ENCODE measurements around the gene MT1F.
A peak's percentile ranks its signal among the peaks of the same experiment; 100 is the strongest.
"Not testable (repeated sequence)": the region's sequence is repeated elsewhere in the genome, so short reads cannot be mapped to it uniquely, and the experiment has no call there.

The MT1F gene

DNA sequence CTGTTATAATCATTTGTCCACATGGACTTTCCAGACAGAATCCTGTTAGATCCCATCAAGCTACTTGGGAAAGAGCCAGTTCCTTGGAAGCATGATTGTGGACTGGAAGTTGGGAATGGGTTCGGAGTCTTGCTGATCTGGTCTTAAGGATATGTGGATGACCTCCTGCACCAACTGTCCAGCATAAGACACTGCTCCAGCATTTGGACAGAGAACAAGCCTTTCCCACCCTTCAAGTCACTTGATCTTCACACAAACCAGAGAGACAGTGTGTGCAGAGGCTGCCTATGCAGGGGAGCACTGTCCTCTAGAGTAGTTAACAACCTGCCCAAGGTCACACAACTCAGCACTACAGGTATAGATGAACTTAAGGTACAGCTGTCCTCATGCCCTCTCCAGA lies 11.9 kb upstream of the MT1F start:
- no peak for DNase-seq

DNA sequence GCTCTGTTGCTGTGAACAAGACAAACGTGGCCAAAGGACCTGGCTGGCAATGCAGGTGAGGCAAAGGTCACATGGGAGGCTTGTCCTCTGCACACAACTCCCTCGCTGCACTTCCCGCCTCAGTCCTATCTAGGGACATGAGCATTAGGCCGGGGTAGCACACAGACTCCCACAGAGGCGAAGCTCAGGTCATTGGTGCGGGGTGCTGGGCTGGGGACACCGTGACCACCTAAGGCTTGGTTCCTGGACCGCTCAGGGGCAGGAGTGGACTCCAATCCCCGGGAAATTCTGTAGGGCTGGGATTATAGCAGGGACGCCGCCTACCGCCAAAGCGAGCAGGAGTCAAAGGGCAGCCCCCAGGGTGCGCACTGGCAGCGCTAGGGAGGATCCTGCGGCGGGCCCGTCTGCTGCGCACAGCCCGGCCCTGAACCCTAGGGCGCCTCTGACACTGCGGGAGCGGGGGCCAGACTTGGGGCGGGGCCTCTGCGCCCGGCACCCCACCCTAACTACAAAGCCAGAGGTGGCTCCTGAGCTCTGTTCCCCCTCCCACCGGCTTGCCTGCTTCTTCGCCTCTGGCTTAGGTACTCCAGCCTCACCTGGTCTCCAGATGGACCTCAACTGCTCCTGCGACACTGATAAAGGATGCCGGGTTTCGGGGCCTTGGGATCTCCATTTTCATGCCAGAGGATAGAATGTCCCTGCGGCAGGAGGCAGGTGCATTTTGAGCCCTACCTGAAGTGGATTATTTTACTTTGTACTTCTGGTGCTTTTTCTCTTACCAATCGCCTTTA lies 9.9 kb upstream of the MT1F start:
- no peak for DNase-seq

DNA sequence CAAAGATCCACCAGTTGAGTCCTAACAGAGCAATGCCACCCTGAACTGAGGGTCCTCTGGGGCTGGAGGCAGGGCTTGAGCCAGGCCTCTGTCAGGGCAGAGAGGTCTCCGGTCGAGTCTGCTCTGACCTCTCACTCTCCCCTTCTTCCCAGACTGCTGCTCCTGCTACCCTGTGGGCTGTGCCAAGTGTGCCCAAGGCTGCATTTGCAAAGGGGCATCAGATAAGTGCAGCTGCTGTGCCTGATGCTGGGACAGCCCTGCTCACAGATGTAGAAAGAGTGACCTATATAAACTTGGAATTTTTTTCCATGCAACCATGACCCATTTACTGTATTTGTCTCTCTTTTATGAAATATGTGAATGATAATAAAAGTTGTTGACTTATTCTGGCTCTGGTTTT lies 8.5 kb upstream of the MT1F start:
- DNase-seq = no peak

DNA sequence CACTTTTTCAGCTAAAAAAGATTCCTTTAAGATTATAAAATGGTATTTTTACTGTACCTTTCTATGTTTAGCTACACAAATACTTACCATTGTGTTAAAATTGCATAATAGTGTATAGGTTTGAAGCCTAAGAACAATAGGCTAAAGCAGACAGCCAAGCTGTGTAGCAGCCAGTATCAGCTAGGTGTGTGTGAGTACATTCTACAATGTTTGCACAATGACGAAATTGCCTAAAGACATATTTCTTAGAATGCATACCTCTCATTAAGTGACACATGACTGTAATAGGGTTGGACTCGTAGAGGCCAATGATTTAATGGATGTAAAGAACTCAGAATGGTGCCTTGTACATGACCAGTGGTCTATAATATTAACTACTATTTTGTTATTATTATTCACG lies 7.9 kb upstream of the MT1F start:
- no peak for DNase-seq

DNA sequence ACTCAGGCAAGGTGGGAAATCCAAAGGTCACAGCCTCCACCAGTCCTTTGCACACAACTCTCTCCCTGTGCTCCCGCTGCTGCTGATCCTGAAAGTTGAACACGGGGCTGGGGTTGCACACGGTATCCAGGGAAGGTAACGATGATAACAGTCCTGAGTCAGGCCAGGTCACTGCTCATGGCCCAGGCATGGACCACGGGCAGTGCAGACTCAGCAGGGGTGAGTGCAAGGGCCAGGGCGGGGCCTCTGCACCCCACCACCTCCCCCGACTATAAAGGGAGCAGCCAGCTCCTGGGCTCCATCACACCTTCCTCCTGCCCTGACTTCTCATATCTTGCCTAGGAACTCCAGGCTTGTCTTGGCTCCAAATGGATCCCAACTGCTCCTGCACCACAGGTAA lies 6.2 kb upstream of the MT1F start, which contains the start of gene MT1B:
Gene MT1B (plus strand): TSS at position 301 of the 400 bp plus-strand sequence. CDS start 68 bp downstream, at position 369.
- no peak for DNase-seq

DNA sequence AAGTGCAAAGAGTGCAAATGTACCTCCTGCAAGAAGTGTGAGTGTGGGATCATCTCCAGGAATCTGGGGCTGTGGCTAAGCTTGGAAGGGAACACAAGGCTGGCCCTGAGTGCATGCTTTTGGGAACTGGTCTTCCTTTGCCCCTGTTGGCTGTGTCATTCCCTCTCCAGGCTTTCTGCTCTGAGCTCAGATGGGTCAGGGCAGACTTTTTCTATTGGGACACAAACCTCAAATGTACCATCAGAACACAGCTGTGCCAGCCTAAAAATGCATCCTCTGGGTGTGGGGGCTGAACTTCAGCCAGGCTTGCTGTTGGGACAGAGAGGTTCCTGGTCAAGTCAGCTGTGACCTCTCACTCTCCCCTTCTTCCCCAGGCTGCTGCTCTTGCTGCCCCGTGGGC lies 5.2 kb upstream of the MT1F start:
- no peak for DNase-seq

DNA sequence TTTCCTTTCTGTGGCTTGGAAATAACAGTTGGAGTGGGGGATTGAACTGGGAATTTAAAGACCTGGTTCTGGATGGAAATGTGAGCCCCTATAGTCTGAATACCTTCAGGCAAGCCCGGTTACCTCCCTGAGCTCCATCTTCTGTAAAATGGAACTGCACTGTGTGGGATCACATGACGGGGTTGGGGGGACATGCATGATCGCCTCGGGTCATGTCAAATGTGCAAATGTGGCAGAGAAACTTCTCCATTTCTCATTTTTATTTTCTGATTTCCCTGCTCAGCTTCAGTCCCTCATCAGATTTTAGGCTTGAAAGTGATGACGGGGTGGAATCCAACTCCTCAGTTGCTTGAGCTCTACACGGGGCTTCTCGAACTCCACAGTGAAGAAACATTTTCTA lies 4.5 kb upstream of the MT1F start:
- DNase-seq = no peak

DNA sequence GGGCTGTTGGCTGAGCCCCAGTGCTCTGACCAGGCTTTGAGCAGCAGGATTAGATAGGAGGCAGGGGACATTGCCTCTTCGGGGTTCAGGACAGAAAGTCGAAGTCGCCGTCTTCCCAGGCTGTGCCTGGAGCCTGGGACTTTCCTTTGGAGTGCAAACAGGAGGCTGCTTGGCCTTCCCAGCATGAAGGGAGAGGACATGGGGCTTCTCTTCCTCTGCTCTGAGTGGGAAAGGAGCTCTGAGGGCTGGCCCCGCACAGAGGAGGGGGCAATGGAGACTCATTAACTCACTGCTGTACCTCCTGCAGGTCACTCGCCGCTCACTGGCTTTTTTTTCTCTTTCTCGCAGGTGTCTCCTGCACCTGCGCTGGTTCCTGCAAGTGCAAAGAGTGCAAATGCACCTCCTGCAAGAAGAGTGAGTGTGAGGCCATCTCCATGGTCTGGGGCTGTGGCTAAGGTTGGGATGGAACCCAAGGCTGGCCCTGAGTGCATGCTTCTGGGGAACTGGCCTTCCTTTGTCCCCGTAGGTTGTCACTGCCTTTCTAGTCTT lies 642 bp downstream of the MT1F start:
- no peak for DNase-seq

DNA sequence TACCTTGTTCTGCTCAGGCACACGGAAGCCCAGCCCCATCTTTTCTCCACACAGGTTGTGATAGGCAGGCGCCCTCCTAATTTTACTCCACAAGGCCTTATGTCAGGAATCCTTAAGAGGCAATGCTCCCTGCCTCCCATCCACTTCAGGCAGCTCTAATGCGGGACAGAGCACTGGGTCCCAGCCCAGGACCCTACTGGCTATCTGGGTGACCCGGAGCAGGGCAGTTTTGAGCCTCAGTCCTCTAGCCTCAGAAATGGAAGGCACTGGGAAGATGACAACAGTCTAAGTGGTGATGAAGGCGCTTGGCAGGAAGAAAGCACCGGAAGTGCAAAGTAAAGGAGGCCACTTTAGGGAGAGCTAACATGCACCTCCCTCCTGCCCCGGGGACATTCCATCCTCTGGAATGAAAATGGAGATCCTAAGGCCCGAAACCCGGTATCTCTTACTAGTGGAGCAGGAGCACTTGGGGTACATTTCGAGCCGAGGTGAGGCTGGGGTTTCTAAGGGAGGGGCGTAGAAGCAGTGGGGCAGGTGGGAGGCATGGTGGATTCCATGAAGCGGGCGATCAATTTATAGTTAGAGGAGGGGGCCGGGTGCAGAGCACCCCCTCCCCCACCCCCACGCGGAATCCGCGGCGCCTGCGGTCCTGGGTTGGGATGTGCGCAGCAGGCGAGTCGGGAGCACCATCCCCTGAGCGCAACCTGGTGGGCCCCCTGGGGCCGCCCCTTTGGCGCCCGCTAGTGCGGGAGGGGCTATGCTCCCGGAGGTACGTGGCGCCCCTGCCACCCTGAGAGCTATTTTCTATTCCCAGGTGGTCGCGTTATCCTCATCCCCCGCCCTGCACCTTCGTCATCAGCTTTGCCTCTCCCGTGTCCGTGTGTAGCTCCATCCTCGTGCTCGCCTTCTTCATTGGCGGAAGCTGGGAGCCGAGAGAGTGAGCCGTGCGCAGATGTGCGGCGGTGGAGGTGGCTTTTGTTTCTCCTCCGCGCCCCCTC lies 4.9 kb downstream of the MT1F start:
- no peak for DNase-seq

DNA sequence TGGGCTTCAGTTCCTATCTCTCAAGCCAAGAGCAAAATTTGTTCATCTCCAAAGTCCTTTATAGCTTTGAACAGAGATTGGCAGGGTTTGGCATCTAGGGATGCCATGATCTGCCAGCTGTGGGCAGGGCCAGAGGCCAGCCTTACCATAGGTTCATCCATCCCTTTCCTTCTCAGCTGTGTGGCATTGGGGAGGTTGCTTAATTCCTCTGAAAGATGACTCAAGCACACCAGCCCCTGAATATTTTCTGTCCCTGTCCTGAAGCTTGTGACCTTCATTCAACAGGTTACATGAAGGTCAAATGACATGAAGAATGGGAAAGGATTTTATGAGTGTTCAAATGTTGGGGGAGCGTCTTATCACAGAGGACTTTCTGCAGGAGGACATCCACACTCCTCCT lies 6.7 kb downstream of the MT1F start:
- no peak for DNase-seq

DNA sequence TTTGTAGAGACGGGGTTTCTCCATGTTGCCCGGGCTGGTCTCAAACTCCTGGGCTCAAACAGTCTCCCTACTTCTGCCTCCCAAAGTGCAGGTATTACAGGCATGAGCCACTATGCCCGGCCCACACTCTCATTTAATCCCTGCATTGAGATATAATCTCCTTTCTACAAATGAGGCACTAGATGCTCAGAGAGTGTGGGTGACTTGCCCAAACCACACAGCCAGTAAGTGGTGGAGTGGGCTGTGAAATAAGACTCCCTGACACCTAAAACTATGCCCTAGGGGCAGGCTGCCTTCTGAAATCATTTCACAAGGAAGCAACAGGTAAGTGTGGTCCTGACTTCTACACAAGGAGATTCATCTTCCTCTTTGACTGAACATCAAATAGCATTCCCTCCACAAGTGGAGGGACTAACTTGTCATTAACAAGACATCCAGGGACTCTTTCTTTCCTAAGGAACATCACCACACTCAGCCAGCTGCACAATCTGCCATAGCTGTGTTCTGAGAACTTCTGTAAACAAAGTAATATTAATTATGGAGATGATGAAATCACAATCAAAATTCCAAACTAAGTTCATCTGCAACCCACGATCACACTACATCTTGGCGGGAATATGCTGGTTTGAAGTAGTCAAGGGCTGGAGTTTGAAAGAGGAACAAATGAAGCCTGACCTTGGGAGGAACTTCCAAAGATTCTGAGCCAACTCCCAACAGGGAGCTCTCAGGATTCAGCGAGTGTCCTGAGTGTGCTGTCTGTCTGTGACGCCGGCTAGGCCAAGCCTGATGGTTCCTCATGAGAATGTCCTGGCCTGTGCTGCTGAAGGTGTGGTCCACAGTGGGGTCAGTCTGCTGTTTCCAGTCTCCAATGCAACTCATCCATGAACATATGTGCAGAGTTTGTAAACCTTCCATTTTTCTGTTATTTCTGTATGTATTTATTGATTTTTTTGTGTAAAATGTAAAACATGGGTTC lies 7.8 kb downstream of the MT1F start:
- not testable (repeated sequence) for DNase-seq

DNA sequence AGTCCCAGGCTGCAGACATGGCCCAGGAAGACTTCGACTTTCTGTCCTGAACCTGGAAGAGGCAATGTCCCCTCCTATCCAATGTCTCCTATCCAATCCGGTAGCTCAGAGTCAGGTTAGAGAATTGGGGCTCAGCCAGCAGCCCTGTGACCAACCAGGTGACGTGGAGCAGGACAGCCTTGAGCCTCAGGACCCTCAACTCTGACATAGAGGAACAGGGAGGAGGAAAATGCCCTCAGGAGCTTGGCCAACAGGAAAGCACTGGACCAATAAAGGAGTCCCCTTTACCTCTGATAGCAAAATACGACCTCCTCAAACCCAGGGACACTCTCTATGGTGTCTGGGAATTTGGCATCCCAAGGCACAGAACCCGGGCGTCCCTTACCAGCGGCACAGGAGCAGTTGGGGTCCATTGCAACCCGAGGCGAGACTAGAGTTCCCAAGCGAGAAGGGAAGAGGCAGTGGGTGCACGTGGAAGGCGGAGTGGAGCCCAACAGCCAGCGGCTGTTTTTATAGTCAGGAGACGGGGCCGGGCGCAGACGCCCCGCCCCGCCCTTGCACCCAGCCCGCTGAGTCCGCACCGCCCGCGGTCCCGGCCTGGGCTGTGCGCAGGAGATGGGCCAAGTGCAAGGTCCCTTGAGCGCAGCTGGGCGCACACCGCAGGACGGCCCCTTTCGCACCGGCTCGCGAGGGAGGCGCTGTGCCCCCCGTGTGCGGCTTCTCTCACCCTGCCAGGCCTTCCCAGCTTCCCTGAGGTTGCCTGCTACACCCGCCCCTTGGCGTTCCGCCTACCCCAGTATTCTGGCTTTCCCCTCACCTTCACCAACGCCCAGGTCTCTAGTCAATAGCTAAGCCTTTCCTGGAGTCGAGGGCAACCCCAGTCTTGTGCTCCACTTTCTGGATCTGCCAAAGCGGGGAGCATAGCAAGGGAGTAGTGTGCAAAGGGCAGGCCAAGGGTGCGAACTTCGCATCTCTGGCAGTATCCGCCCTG lies 10.1 kb downstream of the MT1F start, which contains the start of gene MT1G:
Gene MT1G (minus strand): TSS at position 485 of the 991 bp plus-strand sequence. CDS start 72 bp downstream, at position 413.
- peak; percentile 65 for DNase-seq

DNA sequence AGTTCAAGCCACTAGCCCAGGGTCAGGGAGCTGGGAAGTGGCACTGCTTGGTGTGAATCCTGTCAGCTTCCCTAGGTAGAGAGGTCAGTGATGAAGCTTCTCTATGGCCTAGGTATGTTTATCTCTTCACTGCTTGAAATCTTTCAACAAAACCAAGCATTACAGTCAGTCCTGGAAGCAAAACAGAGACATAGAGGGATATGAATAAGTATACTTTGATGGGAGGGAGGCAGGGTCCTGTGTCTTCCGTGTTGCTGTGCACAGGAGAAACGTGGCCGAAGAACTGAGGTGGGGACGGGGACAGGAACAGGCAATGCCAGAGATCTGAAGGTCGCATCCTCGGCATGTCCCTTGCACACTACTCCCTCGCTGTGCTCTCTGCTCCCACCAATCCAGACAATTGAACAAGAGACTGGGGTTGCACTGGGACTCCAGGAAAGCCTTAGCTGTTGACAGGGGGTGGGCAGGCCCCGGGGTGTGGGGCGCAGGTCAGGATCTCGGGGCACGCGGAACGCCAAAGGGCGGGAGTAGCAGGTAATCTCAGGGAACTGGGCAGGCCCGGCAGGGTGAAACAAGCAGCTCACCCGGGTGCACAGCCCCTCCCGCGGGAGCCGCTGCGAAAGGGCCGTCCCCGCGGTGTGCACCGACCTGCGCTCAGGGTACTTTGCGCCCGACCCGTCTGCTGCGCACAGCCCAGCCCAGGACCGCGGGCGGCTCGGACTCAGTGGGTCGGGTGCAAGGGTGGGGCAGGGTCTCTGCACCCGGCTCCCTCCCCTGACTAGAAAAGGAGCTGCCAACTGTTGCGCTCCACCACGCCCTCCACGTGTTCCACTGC lies 11.5 kb downstream of the MT1F start, which contains the start of gene MT1H:
Gene MT1H (plus strand): TSS at position 810 of the 835 bp plus-strand sequence. CDS start 71 bp downstream, outside the sequence.
- DNase-seq = no peak

DNA sequence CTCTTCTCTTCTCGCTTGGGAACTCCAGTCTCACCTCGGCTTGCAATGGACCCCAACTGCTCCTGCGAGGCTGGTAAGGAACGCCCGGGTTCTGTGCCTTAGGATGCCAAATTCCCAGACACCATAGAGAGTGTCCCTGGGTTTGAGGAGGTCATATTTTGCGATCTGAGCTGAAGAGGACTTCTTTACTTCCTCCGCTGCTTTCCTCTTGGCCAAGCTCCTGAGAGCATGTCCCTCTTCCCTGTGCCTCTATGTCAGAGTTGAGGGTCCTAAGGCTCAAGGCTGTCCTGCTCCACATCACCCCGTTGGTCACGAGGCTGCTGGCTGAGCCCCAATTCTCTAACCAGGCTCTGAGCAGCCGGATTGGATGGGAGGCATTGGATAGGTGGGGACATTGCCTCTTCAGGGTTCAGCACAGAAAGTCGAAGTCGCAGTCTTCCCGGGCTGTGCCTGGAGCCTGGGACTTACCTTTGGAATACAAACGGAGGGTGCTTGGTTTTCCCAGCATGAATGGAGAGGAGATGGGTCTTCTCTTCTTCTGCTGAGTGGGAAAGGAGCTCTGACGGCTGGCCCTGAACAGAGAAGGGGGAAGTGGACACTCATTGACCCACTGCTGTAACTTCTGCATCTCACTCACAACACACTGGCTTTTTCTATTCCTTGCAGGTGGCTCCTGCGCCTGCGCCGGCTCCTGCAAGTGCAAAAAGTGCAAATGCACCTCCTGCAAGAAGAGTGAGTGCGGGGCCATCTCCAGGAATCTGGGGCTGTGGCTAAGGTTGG lies 12.3 kb downstream of the MT1F start:
- DNase-seq = no peak

DNA sequence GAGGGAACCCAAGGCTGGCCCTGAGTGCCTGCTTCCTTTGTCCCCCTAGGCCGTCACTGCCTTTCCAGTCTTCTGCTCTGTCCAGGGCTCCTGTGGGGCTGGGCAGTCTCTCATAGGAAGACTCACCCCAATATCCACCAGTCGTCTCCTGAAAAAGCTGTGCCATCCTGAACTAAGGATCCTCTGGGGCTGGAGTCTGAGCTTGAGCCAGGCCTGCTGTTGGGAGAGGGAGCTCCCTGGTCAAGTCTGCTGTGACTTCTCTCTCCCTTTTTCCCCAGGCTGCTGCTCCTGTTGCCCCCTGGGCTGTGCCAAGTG lies 12.8 kb downstream of the MT1F start:
- no peak for DNase-seq

DNA sequence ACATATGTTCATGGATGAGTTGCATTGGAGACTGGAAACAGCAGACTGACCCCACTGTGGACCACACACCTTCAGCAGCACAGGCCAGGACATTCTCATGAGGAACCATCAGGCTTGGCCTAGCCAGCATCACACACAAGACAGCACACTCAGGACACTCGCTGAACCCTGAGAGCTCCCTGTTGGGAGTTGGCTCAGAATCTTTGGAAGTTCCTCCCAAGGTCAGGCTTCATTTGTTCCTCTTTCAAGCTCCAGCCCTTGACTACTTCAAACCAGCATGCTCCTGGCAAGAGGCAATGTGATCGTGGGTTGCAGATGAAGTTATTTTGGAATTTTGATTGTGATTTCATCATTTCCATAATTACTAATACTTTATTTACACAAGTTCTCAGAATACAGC lies 13.9 kb downstream of the MT1F start:
- not testable (repeated sequence) for DNase-seq

DNA sequence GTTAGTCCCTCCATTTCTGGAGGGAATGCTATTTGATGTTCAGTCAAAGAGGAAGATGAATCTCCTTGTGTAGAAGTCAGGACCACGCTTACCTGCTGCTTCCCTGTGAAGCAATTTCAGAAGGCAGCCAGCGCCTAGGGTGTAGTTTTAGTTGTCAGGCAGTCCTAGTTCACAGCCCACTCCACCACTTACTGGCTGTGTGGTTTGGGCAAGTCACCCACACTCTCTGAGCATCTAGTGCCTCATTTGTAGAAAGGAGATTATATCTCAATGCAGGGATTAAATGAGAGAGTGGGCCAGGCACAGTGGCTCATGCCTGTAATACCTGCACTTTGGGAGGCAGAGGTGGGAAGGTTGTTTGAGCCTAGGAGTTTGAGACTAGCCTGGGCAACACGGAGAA lies 14.4 kb downstream of the MT1F start:
- DNase-seq = not testable (repeated sequence)

DNA sequence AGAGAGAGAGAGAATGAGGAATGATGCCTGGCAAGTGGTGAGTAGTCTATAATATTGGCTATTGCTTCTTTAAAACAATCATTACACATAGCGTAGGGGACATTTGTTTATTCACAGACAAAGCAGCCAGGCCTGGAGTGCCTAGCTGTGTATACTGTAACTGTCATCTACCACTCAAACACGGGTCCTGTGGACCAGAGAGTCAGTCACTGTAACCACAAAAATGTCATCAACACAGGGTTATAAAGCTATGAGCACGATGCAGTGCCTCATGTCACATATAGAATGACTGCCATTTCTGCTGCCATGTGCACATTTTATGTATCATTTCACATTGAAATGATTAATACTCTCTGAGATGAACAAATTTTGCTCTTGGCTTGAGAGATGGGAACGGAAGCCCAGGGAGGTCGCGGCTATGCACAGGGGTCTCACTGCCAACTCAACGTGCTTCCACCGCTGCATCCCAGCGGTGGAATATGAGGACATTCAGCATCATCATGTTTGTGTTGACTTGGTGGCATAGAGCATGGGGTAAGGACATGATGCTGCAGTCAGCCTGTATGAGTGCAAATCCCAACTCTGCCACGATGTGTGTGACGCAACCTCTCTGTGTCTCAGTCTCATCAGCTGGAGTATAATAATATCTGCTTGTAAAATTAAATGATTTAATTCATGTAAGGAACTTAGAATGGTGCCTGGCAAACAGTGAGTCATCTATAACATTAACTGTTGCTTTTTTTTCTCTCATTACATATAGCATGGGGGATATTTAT lies 15.2 kb downstream of the MT1F start:
- no peak for DNase-seq
